H1 (cell line): ENCODE results near the gene KRT72. TPM values are rescaled to one million over a fixed set of nuclear protein-coding genes. Genes with fewer than 3 reads are reported as not detected.
A peak's percentile ranks its signal among the peaks of the same experiment; 100 is the strongest.

Experiments used
- CTCF ChIA-PET: fragments of 300-600 bp; sonication (Branson Sonifier 250); formaldehyde crosslinking; loops from one replicate; lab custom pipeline; 2021; ENCODE audit not compliant: partially characterized antibody; lab: Charles Lee
- POLR2A ChIA-PET: fragments of 300-600 bp; sonication (Branson Sonifier 250); formaldehyde crosslinking; loops from one replicate; lab custom pipeline; 2021; ENCODE audit warnings: inconsistent platforms; ENCODE audit not compliant: partially characterized antibody; lab: Charles Lee
- DNase-seq, 2 experiments: peaks; one replicate each; pipeline versions ENCODE4 v3.0.0 to v3.0.0-alpha.2; 2010 to 2022; ENCODE audit warnings: low spot score in 2 of 2, low read depth in 1 of 2, mixed read lengths in 1 of 2
- FAIRE-seq: peaks from 2 replicates; lab custom pipeline; 2011; peaks lifted over from hg19 to GRCh38; lab: Jason Lieb, UNC
- H2AFZ ChIP-seq: 2 replicates; pipeline ENCODE4 v1.8.1; 2012; ENCODE audit warnings: low read length, inconsistent platforms
- H2AK5ac ChIP-seq: 2 replicates; pipeline ENCODE4 v1.6.1; 2013; ENCODE audit warnings: low read depth, low read length
- H2BK120ac ChIP-seq: replicated peaks from 2 replicates; pipeline ENCODE3; 2013; ENCODE audit warnings: low read depth, low read length, inconsistent platforms
- H2BK12ac ChIP-seq: 2 replicates; pipeline ENCODE4 v1.6.1; 2013; ENCODE audit warnings: low read depth, low read length
- H2BK15ac ChIP-seq: 2 replicates; pipeline ENCODE4 v1.6.1; 2013; ENCODE audit warnings: low read length
- H2BK20ac ChIP-seq: 2 replicates; pipeline ENCODE4 v1.6.1; 2013; ENCODE audit warnings: low read length
- H2BK5ac ChIP-seq: 2 replicates; pipeline ENCODE4 v1.6.1; 2013; ENCODE audit warnings: low read depth, low read length
- H3K14ac ChIP-seq: 2 replicates; pipeline ENCODE4 v1.6.1; 2013; ENCODE audit warnings: inconsistent platforms; ENCODE audit not compliant: insufficient read length
- H3K18ac ChIP-seq: 2 replicates; pipeline ENCODE4 v1.6.1; 2013; ENCODE audit warnings: low read length; ENCODE audit errors: extremely low read depth
- H3K23ac ChIP-seq: 2 replicates; pipeline ENCODE4 v1.6.1; 2013; ENCODE audit warnings: inconsistent platforms; ENCODE audit not compliant: insufficient read length
- H3K23me2 ChIP-seq: 2 replicates; pipeline ENCODE4 v1.6.1; 2013; ENCODE audit warnings: low read depth, low read length
- H3K27ac ChIP-seq: 2 replicates; pipeline ENCODE4 v1.6.1; 2011; ENCODE audit warnings: low read depth, low read length, inconsistent platforms
- H3K27me3 ChIP-seq, 4 experiments: replicated peaks in 1 of 4; 1 replicate in 1 of 4; 2 replicates in 3 of 4; pipeline versions ENCODE4 v1.6.1 to v1.8.1; 2011 to 2013; ENCODE audit warnings: low read length in 3 of 4, mild to moderate bottlenecking in 3 of 4, inconsistent platforms in 2 of 4, mixed read lengths in 2 of 4, moderate library complexity in 1 of 4; ENCODE audit not compliant: control insufficient read depth in 3 of 4, insufficient read depth in 3 of 4; ENCODE audit errors: extremely low read depth in 1 of 4
- H3K36me3 ChIP-seq, 4 experiments: 2 replicates each; pipeline versions ENCODE4 v1.6.1 to v1.8.1; 2011 to 2013; ENCODE audit warnings: mild to moderate bottlenecking in 4 of 4, low read length in 3 of 4, moderate library complexity in 2 of 4, control low read depth in 1 of 4, inconsistent platforms in 1 of 4; ENCODE audit not compliant: insufficient read depth in 4 of 4, control insufficient read depth in 2 of 4
- H3K4ac ChIP-seq: replicated peaks from 2 replicates; pipeline ENCODE3; 2013; ENCODE audit warnings: low read length, low read depth, mixed read lengths, inconsistent platforms; ENCODE audit not compliant: insufficient read length
- H3K4me1 ChIP-seq, 4 experiments: replicated peaks in 1 of 4; 1 replicate in 1 of 4; 2 replicates in 3 of 4; pipeline versions ENCODE4 v1.6.1 to v1.8.1; 2011 to 2013; ENCODE audit warnings: low read length in 3 of 4, inconsistent platforms in 2 of 4, mixed read lengths in 1 of 4; ENCODE audit not compliant: insufficient read depth in 4 of 4, control insufficient read depth in 3 of 4
- H3K4me2 ChIP-seq, 2 experiments: 2 replicates each; pipeline versions ENCODE4 v1.6.1 to v1.8.1; 2011 to 2013; ENCODE audit warnings: low read depth in 2 of 2, low read length in 2 of 2, control low read depth in 1 of 2, inconsistent platforms in 1 of 2, mild to moderate bottlenecking in 1 of 2; ENCODE audit not compliant: insufficient read depth in 1 of 2
- H3K4me3 ChIP-seq, 4 experiments: fragments of 200-600, 300-600 bp in 1 of 4; sonication (generic), shearing (Covaris generic), sonication (Bioruptor Twin) in 1 of 4; 2 replicates each; pipeline versions ENCODE4 v1.5.1 to v1.8.1; 2011 to 2016; ENCODE audit warnings: low read length in 4 of 4, low read depth in 3 of 4, control low read depth in 2 of 4, inconsistent platforms in 2 of 4, mild to moderate bottlenecking in 2 of 4, mixed read lengths in 1 of 4, moderate library complexity in 1 of 4; ENCODE audit not compliant: insufficient read depth in 2 of 4; ENCODE audit errors: extremely low read depth in 1 of 4
- H3K56ac ChIP-seq: replicated peaks from 2 replicates; pipeline ENCODE3; 2013; ENCODE audit warnings: low read depth, mild to moderate bottlenecking, mixed read lengths, low read length, inconsistent platforms; ENCODE audit not compliant: insufficient read length
- H3K79me1 ChIP-seq: 2 replicates; pipeline ENCODE4 v1.6.1; 2013; ENCODE audit warnings: low read depth, low read length, control low read depth
- H3K79me2 ChIP-seq, 2 experiments: 2 replicates each; pipeline versions ENCODE4 v1.6.1 to v1.8.1; 2012 to 2013; ENCODE audit warnings: low read length in 2 of 2, mild to moderate bottlenecking in 2 of 2, inconsistent platforms in 1 of 2; ENCODE audit not compliant: insufficient read depth in 2 of 2, control insufficient read depth in 1 of 2
- H3K9ac ChIP-seq, 4 experiments: replicated peaks in 1 of 4; 1 replicate in 1 of 4; 2 replicates in 3 of 4; pipeline versions ENCODE4 v1.6.1 to v1.8.1; 2011 to 2013; ENCODE audit warnings: low read depth in 3 of 4, low read length in 3 of 4, control low read depth in 2 of 4, mild to moderate bottlenecking in 2 of 4, moderate library complexity in 2 of 4, inconsistent platforms in 1 of 4; ENCODE audit errors: extremely low read depth in 1 of 4
- H3K9me3 ChIP-seq, 2 experiments: 2 replicates each; pipeline versions ENCODE4 v1.6.1 to v1.8.1; 2012 to 2013; ENCODE audit warnings: mild to moderate bottlenecking in 2 of 2, moderate library complexity in 2 of 2, control low read depth in 1 of 2, inconsistent platforms in 1 of 2, low read depth in 1 of 2, low read length in 1 of 2, mixed read lengths in 1 of 2; ENCODE audit not compliant: insufficient read depth in 2 of 2
- H4K20me1 ChIP-seq, 2 experiments: replicated peaks in 1 of 2; 2 replicates each; pipeline versions ENCODE3 to v1.8.1; 2011 to 2013; ENCODE audit warnings: inconsistent platforms in 2 of 2, low read length in 2 of 2, mild to moderate bottlenecking in 1 of 2; ENCODE audit not compliant: insufficient read depth in 2 of 2, control insufficient read depth in 1 of 2
- H4K5ac ChIP-seq: 2 replicates; pipeline ENCODE4 v1.6.1; 2013; ENCODE audit warnings: low read length, low read depth, mixed read lengths, inconsistent platforms; ENCODE audit not compliant: insufficient read length
- H4K8ac ChIP-seq: 2 replicates; pipeline ENCODE4 v1.8.0; 2013; ENCODE audit warnings: mild to moderate bottlenecking, moderate library complexity, low read length, inconsistent platforms; ENCODE audit not compliant: insufficient read depth; ENCODE audit errors: extremely low read depth
- H4K91ac ChIP-seq: replicated peaks from 2 replicates; pipeline ENCODE3; 2013; ENCODE audit warnings: low read length, mixed read lengths, inconsistent platforms; ENCODE audit not compliant: insufficient read length
- EGR1 ChIP-seq: IDR thresholded peaks from 2 replicates; pipeline ENCODE4 v1.6.1; 2011; ENCODE audit warnings: low read depth, low read length, borderline replicate concordance
- JUND ChIP-seq: IDR thresholded peaks from 2 replicates; pipeline ENCODE4 v1.6.1; 2011; ENCODE audit warnings: mild to moderate bottlenecking, improper control_type of control experiment, low read length
- SAP30 ChIP-seq: fragments of 300-600 bp; sonication (generic); IDR thresholded peaks from 2 replicates; pipeline ENCODE4 v1.7.1; 2012; ENCODE audit warnings: low read length, moderate library complexity, mild to moderate bottlenecking, inconsistent platforms; ENCODE audit not compliant: insufficient read depth, insufficient replicate concordance
- WGBS, 2 experiments: shearing (Covaris generic) in 1 of 2; methylation state at CpG; one replicate each; pipeline versions ENCODE4 v1.1.6 to v1.1.7; 2013 to 2015; ENCODE audit warnings: low lambda C conversion rate in 2 of 2, mixed read lengths in 2 of 2, inconsistent platforms in 1 of 2, low coverage in 1 of 2, missing lambda C conversion rate in 1 of 2; ENCODE audit not compliant: insufficient replicate concordance in 2 of 2, insufficient coverage in 1 of 2, insufficient read length in 1 of 2; ENCODE audit errors: extremely low coverage in 1 of 2, missing lambda C conversion rate in 1 of 2; 5-methylcytosine and 5-hydroxymethylcytosine counted together
- polyA plus RNA-seq, 7 experiments: library from polyadenylated mRNA; depleted of rRNA in 3 of 7; stranded (reverse) in 5 of 7; unstranded in 2 of 7; fragments of >200 nt in 5 of 7; fragments of 200-250 nt in 2 of 7; gene quantifications; 1 replicate in 5 of 7; 2 replicates in 1 of 7; 4 replicates in 1 of 7; pipeline versions ENCODE4 v1.2.1 to v1.2.3, GENCODE V29; 2011 to 2013; ENCODE audit warnings: missing spikeins in 2 of 7, mixed read lengths in 2 of 7
- total RNA-seq: library from RNA; stranded (reverse); fragmentation: NEBNext Ultra II Directional; extraction: Animal tissue kit (Norgen Biotek cat#: 25700); gene quantifications from 2 replicates; pipeline ENCODE4 v1.2.1, GENCODE V29; 2021
- TF ChIP-seq, protein P1 (sequence below): IDR thresholded peaks from 2 replicates; pipeline ENCODE4 v1.6.1; 2011; ENCODE audit warnings: low read depth, mild to moderate bottlenecking, low read length; ENCODE audit not compliant: insufficient read depth

Gene KRT72
- total and polyA plus RNA-seq, 2 of the 8 experiments (the other 6 are each of a cell fraction or from before 2014, with no cell fraction given) = not detected

- no peak overlapping the region for H2BK20ac ChIP-seq
- H3K9ac ChIP-seq = no peak overlapping the region
- H3K9me3 ChIP-seq = no peaks in the 10 kb centered on the region
- ChIA-PET CTCF (interaction anchor here (0.6 to 3.6 kb wide), 24 partner anchors 9 to 369 kb away, joined by 3 to 13 read pairs (median 4); partner anchors contain the start of gene KRT72), POLR2A (no interaction called here)
- no peak overlapping the region for H3K4me2 ChIP-seq
- FAIRE-seq = no peak
- H3K27ac ChIP-seq = no peak overlapping the region
- no peak overlapping the region for H3K56ac ChIP-seq
- H3K23me2 ChIP-seq = no peaks in the 10 kb centered on the region
- no peaks in the 10 kb centered on the region for H3K79me1 ChIP-seq
- H3K4ac ChIP-seq = no peak overlapping the region
- no peak overlapping the region for H3K18ac ChIP-seq
- H2AFZ ChIP-seq = 0 out of 2 replicates have a peak overlapping the region, but pooled peaks have one; percentile 7
- H3K23ac ChIP-seq = no peak overlapping the region
- H4K91ac ChIP-seq = no peak overlapping the region
- H2BK12ac ChIP-seq = no peak overlapping the region
- H2BK15ac ChIP-seq = no peak overlapping the region
- H2BK5ac ChIP-seq = no peak overlapping the region
- no peaks in the 10 kb centered on the region for H3K36me3 ChIP-seq
- H4K20me1 ChIP-seq = no peaks in the 10 kb centered on the region
- no peak overlapping the region for H3K14ac ChIP-seq
- no peaks in the 10 kb centered on the region for H3K79me2 ChIP-seq
- 96% methylated on average over 6 of the region's 6 CpGs; no CpG with 5 or more reads in 1 of the 2 experiments for WGBS, 2 experiments
- no peak for DNase-seq
- no peaks in the 10 kb centered on the region for H3K27me3 ChIP-seq
- H2BK120ac ChIP-seq = no peak overlapping the region
- H3K4me1 ChIP-seq = peaks cover 0 to 3% (median 0%) of the 10 kb centered on the region in 4 experiments; a peak in 1 of 7 replicates
- no peak overlapping the region for H2AK5ac ChIP-seq
- H4K8ac ChIP-seq = no peak overlapping the region
- no peak overlapping the region for H3K4me3 ChIP-seq
- no peak overlapping the region for H4K5ac ChIP-seq
- TF ChIP-seq, protein P1, sequence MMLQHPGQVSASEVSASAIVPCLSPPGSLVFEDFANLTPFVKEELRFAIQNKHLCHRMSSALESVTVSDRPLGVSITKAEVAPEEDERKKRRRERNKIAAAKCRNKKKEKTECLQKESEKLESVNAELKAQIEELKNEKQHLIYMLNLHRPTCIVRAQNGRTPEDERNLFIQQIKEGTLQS = no peak
- TF ChIP-seq SAP30 (no peak), EGR1 (no peak), JUND (no peak)
Observed at GRCh38 chr12:52611080-52611468, 9.8 kb upstream of the KRT72 start.
